HG03139 (cell line): Measurements from ENCODE around the gene MMRN2.
"Not testable (repeated sequence)": the region's sequence is repeated elsewhere in the genome, so short reads cannot be mapped to it uniquely, and the experiment has no call there.

Experiments used
- ATAC-seq: cut with Tn5 transposase; IDR thresholded peaks from one replicate; pipeline ENCODE4 v1.9.1; 2021; ENCODE audit not compliant: unreplicated experiment

The MMRN2 gene

DNA sequence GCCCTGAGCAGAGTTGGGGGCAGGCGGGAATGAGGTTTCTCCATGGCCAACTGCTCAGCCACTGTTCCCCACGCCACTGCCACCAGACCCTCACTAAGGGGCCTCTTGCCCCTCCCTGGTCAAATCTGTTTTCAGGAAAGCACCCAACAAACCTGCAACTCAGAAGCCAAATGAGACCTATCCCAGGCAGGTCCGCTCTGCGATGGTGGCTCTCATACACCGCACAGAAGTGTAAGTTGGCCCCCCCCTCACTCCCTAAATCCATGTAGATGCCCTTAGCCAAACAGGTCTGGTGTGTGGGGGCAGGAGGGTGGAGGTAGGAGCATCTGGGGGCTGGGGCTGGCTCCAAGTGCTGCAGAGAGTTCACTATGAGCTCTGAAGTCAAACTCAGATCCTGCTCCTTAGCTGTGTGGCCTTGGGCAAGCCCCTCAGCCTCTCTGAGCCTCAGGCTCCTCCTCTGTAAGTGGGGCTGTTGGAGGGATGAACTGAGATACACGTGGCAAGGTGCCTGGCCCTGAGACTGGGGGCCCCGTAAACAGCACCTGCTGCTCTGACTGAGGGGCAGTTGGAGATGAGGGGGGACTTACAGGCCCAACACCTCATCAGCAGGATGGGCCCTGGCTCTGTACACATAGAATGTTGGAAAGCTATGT, 1.1 kb downstream of the MMRN2 start:
- ATAC-seq, result no peak

GRCh38 chr10:86955501-86956194, 1.8 kb downstream of the MMRN2 start:
- no peak for ATAC-seq

DNA sequence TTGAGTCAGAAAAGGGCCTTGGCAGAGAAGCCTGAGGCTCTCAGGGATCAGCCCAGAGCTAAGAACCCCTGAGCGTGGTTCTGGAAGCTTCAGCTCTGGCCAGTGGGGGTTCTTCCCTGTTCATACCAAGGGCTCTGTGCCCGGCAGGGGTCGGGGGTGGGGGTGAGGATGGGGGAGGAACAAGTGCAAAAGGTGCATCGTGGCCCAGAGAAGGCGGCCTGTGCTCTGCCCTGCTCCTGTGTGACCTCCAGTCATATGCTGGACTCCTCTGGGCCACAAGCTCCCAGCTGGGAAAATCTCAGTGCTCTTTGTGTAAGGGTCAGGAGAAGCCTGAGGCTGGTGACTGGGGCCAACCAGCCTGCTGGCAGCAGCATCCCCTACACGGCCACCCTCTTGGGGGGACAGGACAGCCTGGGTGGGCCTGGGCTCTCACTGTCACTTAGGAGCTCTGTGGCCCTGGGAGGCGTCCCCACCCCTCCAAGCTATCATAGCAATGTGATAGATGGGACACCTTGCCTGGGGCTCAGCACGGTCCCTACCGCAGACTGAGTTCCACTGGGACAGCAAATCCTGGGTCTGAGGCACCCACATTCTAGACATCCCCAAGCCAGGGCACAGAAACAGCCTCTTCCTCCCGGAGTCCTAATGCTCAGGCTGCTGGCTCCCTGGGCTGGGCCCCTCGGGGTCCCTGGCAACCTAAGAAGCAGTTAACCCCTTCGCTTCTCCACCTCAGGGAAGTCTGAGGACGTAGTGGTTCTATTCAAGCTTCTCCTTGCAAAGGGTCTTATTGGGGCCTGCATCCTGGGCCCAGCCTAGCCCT, 2.5 kb downstream of the MMRN2 start:
- no peak for ATAC-seq

GRCh38 chr10:86953747-86954680, 3.4 kb downstream of the MMRN2 start:
- ATAC-seq, result no peak

DNA sequence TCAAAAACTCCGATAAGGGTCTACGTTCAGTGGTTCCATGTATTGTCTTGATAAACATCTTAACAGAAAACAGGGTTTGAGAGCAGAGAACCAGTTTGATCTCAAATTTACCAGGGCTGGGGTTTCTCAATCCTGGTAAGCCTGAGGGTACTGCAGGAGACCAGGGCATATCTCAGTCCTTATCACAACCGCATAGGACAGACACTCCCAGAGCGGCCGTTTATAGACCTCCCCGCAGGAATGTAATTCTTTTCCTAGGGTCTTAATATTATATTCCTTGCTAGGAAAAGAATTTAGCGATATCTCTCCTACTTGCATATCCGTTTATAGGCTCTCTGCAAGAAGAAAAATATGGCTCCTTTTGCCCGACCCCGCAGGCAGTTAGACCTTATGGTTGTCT, 4.7 kb downstream of the MMRN2 start:
- ATAC-seq, result not testable (repeated sequence)

- ATAC-seq, result no peak
These were observed 5.3 kb downstream of the MMRN2 start for GRCh38 chr10:86952106-86952505.

DNA sequence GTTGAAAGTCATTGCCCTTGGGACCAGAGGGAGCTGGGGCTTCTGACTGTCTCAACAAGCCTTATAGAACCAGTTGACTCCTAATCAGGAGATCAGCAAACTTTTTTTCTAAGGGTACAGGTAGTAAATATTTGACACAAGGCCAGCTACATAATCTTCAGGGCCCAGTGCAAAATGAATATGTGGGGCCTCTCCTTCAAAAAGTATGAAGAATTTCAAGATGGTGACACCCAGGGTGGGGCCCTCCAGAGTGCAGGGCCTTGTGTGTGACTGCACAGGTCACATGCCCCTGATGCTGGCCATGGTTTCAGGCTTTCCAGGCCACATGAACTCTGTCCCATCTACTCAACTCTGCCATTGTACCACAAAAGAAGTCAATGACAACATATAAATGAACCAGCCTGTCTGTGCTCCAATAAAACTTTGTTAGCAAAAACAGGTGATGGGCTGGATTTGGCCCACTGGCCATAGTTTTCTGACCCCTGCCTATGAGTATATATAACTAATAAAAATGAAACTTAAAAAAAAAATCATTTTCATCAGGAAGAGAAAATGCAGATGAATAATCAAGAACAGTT, 6.1 kb downstream of the MMRN2 start:
- ATAC-seq, result no peak

- no peak for ATAC-seq
These were observed 7.1 kb downstream of the MMRN2 start for GRCh38 chr10:86950349-86950748.

- not testable (repeated sequence) for ATAC-seq
These were observed 9.6 kb downstream of the MMRN2 start for GRCh38 chr10:86947806-86948205.

GRCh38 chr10:86946213-86947155, 10.9 kb downstream of the MMRN2 start:
- no peak for ATAC-seq

DNA sequence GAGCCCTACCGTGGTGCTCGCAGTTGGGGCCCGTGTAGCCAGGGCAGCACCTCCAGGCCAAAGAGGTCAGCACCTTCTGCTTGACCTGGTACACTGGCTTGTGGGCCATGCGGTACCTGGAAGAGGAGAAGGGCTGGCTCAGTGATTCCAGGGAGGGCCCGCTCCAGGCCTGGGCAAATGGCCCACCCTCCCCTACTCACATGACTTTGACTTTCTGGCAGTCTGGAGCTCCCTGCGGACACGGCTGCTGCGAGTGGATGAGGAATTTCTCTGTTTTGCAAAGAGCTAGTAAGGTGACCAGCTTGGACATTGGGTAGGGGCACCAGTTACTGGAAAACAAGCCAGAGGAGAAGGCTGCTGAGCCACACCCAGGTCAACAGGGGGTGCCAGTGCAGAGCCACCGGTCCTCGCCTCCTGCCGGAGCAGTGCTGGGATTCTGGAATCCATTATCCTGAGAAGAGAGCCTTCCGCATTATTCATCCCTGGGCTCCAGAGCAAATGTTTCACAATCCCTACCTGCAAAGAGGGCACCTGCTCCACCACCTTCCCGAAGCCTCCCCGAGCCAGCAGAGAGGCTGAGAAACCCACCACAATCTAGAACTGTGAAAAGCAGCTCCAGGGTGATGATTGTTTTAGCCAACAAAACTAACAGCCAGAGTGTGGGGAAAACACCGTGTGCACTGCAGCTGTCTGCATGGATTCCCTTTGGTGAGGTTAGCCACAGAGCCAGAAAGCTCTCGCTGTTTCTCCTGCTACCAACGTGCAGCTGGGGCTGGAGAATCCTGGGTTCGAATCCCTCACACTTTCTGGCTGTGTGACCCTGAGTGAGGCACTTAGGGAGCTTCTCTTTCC, 11.8 kb downstream of the MMRN2 start:
- ATAC-seq, result no peak

DNA sequence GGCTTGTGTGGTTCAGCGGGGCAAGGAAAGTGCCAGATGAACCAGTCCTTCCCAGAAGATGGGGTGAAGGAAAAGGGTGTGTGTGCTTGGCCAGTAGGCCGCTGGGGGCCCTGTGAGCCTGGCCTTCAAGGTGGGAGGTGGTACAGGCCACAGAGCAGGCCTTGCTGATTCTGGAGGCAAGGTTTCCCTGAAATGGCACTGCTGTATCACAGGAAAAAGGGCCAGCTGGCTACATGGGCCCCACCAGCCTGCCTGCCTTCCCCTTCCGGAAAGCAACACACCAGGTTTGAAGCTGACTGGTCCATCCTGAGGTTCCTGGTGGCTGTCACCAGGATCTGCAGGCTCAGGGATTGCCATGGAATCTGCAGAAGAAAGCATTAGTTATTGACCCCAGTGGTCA, 12.5 kb downstream of the MMRN2 start:
- no peak for ATAC-seq

GRCh38 chr10:86944471-86944870, 12.9 kb downstream of the MMRN2 start:
- no peak for ATAC-seq

- no peak for ATAC-seq
These were observed 13.4 kb downstream of the MMRN2 start for GRCh38 chr10:86944031-86944419.

- no peak for ATAC-seq
These were observed 13.9 kb downstream of the MMRN2 start for GRCh38 chr10:86943316-86944030.

GRCh38 chr10:86942441-86943315, 14.7 kb downstream of the MMRN2 start:
- no peak for ATAC-seq

GRCh38 chr10:86941991-86942421, 15.4 kb downstream of the MMRN2 start:
- ATAC-seq, result no peak
